Endothelial cell (in vitro differentiated cells): Measurements from ENCODE around the gene SNAP29. TPM values are rescaled to one million over a fixed set of nuclear protein-coding genes. Genes with fewer than 3 reads are reported as not detected.
"Not testable (repeated sequence)": the region's sequence is repeated elsewhere in the genome, so short reads cannot be mapped to it uniquely, and the experiment has no call there.

Experiments
- DNase-seq: peaks from one replicate; pipeline ENCODE4 v3.0.0; 2021; ENCODE audit warnings: low spot score
- H3K27ac Mint-ChIP-seq: one replicate; pipeline ENCODE4 v1.8.0; 2021; ENCODE audit warnings: mixed read lengths, inconsistent platforms; ENCODE audit not compliant: unreplicated experiment
- H3K27me3 Mint-ChIP-seq: one replicate; pipeline ENCODE4 v1.8.0; 2021; ENCODE audit warnings: mild to moderate bottlenecking, moderate library complexity, mixed read lengths, inconsistent platforms; ENCODE audit not compliant: unreplicated experiment
- H3K36me3 Mint-ChIP-seq: one replicate; pipeline ENCODE4 v1.8.0; 2021; ENCODE audit warnings: mild to moderate bottlenecking, low read depth, mixed read lengths, inconsistent platforms; ENCODE audit not compliant: unreplicated experiment
- H3K4me1 Mint-ChIP-seq: one replicate; pipeline ENCODE4 v1.8.0; 2021; ENCODE audit warnings: mild to moderate bottlenecking, mixed read lengths, inconsistent platforms; ENCODE audit not compliant: unreplicated experiment
- H3K4me3 Mint-ChIP-seq: one replicate; pipeline ENCODE4 v1.8.0; 2021; ENCODE audit warnings: mild to moderate bottlenecking, mixed read lengths, inconsistent platforms; ENCODE audit not compliant: unreplicated experiment
- H3K9me3 Mint-ChIP-seq: one replicate; pipeline ENCODE4 v1.8.0; 2021; ENCODE audit warnings: mixed read lengths, inconsistent platforms; ENCODE audit not compliant: unreplicated experiment
- total RNA-seq: library from RNA; stranded (reverse); fragmentation: NEBNext Ultra II Directional; extraction: Animal tissue kit (Norgen Biotek cat#: 25700); gene quantifications from one replicate; pipeline ENCODE4 v1.2.1, GENCODE V29; 2021; ENCODE audit not compliant: unreplicated experiment
- TF ChIP-seq, protein P1 (sequence below): fragments of 200-600 bp; sonication (generic); IDR thresholded peaks from one replicate; pipeline ENCODE4 v1.5.0; 2021; ENCODE audit warnings: antibody characterized with exemption; ENCODE audit not compliant: unreplicated experiment

SNAP29 gene
- total RNA-seq, 1 donor from 2014 or later = 22.7 TPM

DNA sequence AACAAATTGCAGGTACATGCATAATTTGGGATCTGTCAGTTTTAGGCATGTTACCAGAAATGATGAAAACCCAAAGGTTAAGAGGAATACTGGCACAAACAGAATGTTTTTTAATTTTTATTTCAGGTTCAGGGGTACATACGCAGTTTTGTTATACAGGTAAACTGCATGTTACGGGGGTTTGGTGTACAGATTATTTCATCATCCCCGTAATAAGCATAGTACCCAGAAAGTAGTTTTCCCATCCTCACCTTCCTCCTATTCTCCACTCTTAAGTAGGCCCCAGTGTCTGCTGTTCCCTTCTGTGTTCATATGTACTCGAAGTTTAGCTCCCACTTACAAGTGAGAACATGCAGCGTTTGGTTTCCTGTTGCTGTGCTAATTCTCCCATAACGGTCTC is 33.2 kb upstream of the SNAP29 start:
- Mint-ChIP-seq H3K9me3 (no peaks in the 10 kb centered on the region), H3K36me3 (peaks cover 7% of the 10 kb centered on the region), H3K27me3 (no peaks in the 10 kb centered on the region), H3K4me3 (no peak overlapping the region), H3K27ac (no peak overlapping the region), H3K4me1 (no peaks in the 10 kb centered on the region)
- TF ChIP-seq, protein P1, sequence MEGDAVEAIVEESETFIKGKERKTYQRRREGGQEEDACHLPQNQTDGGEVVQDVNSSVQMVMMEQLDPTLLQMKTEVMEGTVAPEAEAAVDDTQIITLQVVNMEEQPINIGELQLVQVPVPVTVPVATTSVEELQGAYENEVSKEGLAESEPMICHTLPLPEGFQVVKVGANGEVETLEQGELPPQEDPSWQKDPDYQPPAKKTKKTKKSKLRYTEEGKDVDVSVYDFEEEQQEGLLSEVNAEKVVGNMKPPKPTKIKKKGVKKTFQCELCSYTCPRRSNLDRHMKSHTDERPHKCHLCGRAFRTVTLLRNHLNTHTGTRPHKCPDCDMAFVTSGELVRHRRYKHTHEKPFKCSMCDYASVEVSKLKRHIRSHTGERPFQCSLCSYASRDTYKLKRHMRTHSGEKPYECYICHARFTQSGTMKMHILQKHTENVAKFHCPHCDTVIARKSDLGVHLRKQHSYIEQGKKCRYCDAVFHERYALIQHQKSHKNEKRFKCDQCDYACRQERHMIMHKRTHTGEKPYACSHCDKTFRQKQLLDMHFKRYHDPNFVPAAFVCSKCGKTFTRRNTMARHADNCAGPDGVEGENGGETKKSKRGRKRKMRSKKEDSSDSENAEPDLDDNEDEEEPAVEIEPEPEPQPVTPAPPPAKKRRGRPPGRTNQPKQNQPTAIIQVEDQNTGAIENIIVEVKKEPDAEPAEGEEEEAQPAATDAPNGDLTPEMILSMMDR = no peak
- DNase-seq = no peak

GRCh38 chr22:20826373-20827152 is 32.2 kb upstream of the SNAP29 start:
- H3K9me3 Mint-ChIP-seq, H3K27me3 Mint-ChIP-seq, DNase-seq, H3K4me3 Mint-ChIP-seq, H3K4me1 Mint-ChIP-seq, H3K36me3 Mint-ChIP-seq, H3K27ac Mint-ChIP-seq: not testable (repeated sequence)

DNA sequence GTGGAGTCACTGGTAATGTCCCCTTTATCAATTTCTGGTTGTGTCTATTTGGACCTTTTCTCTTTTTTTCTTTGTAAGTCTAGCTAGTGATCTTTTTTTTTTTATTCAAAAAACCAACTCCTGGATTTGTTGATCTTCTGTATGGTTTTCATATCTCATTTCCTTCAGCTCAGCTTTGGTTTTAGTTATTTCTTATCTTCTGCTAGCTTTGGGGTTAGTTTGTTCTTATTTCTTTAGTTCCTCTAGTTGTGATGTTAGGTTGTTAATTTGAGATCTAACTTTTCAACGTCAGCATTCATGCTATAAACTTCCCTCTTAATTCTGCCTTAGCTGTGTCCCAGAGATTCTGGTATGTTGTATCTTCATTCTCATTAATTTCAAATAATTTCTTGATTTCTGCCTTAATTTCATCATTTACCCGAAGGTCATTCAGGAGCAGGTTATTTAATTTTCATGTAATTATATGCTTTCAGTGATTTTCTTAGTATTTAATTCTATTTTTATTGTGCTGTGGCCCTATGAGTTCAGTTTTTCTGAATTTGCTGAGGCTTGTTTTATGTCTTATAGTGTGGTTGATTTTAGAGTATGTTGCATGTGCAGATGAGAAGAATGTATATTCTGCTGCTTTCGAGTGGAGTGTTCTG is 29.2 kb upstream of the SNAP29 start:
- Mint-ChIP-seq H3K36me3 (peaks cover 23% of the 10 kb centered on the region), H3K4me3 (no peak overlapping the region), H3K4me1 (no peaks in the 10 kb centered on the region), H3K27ac (no peak overlapping the region), H3K27me3 (peaks cover 3% of the 10 kb centered on the region), H3K9me3 (no peaks in the 10 kb centered on the region)
- TF ChIP-seq, protein P1 = no peak
- no peak for DNase-seq

DNA sequence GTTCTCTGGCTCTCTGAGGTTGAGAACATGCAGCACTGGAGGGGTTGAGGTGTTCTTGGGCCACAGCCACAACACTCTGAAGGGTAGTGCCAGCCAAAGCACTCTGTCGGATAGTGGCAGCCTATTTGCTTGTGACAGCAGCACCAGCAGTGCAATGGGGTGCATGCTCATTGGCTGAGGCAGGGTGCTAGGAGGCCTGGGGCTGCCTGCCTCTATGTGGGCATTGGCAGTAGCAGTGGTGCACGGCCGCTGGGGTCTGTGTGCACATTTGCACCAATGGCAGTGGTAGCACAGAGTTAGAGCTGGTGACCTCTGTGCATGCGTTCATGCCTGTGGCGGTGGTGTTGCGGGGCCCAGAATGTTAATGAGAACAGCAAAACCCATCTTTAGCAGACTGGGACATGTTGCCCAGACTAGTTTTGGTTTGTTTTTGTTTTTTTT is 25.6 kb upstream of the SNAP29 start:
- peaks cover 23% of the 10 kb centered on the region for H3K36me3 Mint-ChIP-seq
- peaks cover 5% of the 10 kb centered on the region for H3K4me1 Mint-ChIP-seq
- H3K9me3 Mint-ChIP-seq = no peaks in the 10 kb centered on the region
- H3K27me3 Mint-ChIP-seq = peaks cover 3% of the 10 kb centered on the region
- peak overlapping the region; percentile 62 for H3K4me3 Mint-ChIP-seq
- no peak overlapping the region for H3K27ac Mint-ChIP-seq
- no peak for DNase-seq
- TF ChIP-seq, protein P1 = no peak

DNA sequence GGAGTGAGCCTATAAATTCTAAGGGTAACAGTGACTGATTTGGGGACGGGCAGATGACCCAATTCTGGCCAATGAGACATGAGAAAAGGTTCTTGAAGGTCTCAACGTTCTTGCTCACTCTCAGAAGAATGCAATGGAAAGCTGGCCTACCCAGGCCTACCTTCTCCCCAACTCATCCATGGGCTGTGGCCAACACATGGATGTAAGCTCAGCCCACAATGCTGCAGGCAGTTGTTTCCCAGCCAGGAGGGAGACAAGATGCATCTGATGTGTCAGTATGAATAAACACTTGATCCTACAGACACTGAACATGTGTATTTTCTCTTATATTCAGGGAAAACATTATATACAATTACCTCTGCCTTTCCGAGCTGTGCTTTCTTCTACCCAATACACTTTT is 24.6 kb upstream of the SNAP29 start:
- TF ChIP-seq, protein P1 = no peak
- Mint-ChIP-seq H3K27me3 (peaks cover 3% of the 10 kb centered on the region), H3K4me1 (peaks cover 5% of the 10 kb centered on the region), H3K9me3 (no peaks in the 10 kb centered on the region), H3K27ac (no peak overlapping the region), H3K36me3 (peaks cover 23% of the 10 kb centered on the region), H3K4me3 (no peak overlapping the region)
- no peak for DNase-seq
